KOPT-K1 (cell line): ENCODE results near the gene ITGB2.

Experiments used
- H3K27ac ChIP-seq: fragments of 200-600 bp; sonication (generic); 2 replicates; pipeline ENCODE4 v1.5.1; 2016; ENCODE audit warnings: antibody characterized with exemption, mild to moderate bottlenecking, low read depth, low read length; ENCODE audit not compliant: poor library complexity, severe bottlenecking
- H3K36me3 ChIP-seq: fragments of 200-600 bp; sonication (generic); 2 replicates; pipeline ENCODE4 v1.5.1; 2017; ENCODE audit warnings: antibody characterized with exemption, mild to moderate bottlenecking, low read length, moderate library complexity; ENCODE audit not compliant: insufficient read depth
- H3K9me3 ChIP-seq: fragments of 200-600 bp; sonication (generic); 2 replicates; pipeline ENCODE4 v1.5.1; 2017; ENCODE audit warnings: antibody characterized with exemption, low read length, mild to moderate bottlenecking; ENCODE audit not compliant: insufficient read depth, poor library complexity, severe bottlenecking

Gene ITGB2

GRCh38 chr21:44836349-44836665 is 84.4 kb downstream of the ITGB2 start:
- no peaks in the 10 kb centered on the region for H3K9me3 ChIP-seq
- H3K36me3 ChIP-seq: no peaks in the 10 kb centered on the region
- no peak overlapping the region for H3K27ac ChIP-seq
